H9 (cell line): Measurements from ENCODE around the gene SPRED2. TPM values are rescaled to one million over a fixed set of nuclear protein-coding genes. Genes with fewer than 3 reads are reported as not detected.

ENCODE experiments used
- DNase-seq: peaks from one replicate; pipeline ENCODE4 v3.0.0-alpha.2; 2017
- H2AFZ ChIP-seq: one replicate; pipeline ENCODE4 v1.6.1; 2013; ENCODE audit warnings: mild to moderate bottlenecking, low read length, control low read depth, moderate library complexity
- H2AK5ac ChIP-seq: 2 replicates; pipeline ENCODE4 v1.6.1; 2013; ENCODE audit warnings: low read length, control low read depth, mixed read lengths; ENCODE audit not compliant: insufficient read length
- H2BK120ac ChIP-seq: one replicate; pipeline ENCODE4 v1.6.1; 2013; ENCODE audit warnings: low read depth, mild to moderate bottlenecking, low read length, control low read depth, inconsistent platforms; ENCODE audit not compliant: poor library complexity, severe bottlenecking
- H2BK12ac ChIP-seq: 2 replicates; pipeline ENCODE4 v1.6.1; 2013; ENCODE audit warnings: low read length, control low read depth, mixed read lengths, low read depth; ENCODE audit not compliant: insufficient read length
- H2BK15ac ChIP-seq: 2 replicates; pipeline ENCODE4 v1.6.1; 2013; ENCODE audit warnings: low read depth, low read length, control low read depth
- H2BK20ac ChIP-seq: one replicate; pipeline ENCODE4 v1.6.1; 2013; ENCODE audit warnings: low read depth, mild to moderate bottlenecking, low read length, control low read depth, inconsistent platforms; ENCODE audit not compliant: poor library complexity, severe bottlenecking
- H2BK5ac ChIP-seq: 2 replicates; pipeline ENCODE4 v1.6.1; 2013; ENCODE audit warnings: low read length, control low read depth, mixed read lengths; ENCODE audit not compliant: insufficient read length
- H3K14ac ChIP-seq: 2 replicates; pipeline ENCODE4 v1.6.1; 2013; ENCODE audit warnings: low read length, control low read depth; ENCODE audit not compliant: insufficient read depth
- H3K18ac ChIP-seq: 2 replicates; pipeline ENCODE4 v1.6.1; 2013; ENCODE audit warnings: low read depth, mild to moderate bottlenecking, mixed read lengths, low read length, control low read depth; ENCODE audit not compliant: insufficient read length
- H3K23ac ChIP-seq: 2 replicates; pipeline ENCODE4 v1.6.1; 2013; ENCODE audit warnings: low read length, control low read depth, mixed read lengths, low read depth; ENCODE audit not compliant: insufficient read length
- H3K23me2 ChIP-seq: 2 replicates; pipeline ENCODE4 v1.6.1; 2013; ENCODE audit warnings: low read depth, mild to moderate bottlenecking, mixed read lengths, low read length, control low read depth; ENCODE audit not compliant: insufficient read length, poor library complexity, severe bottlenecking
- H3K27ac ChIP-seq: 2 replicates; pipeline ENCODE4 v1.5.1; 2013; ENCODE audit warnings: low read length, control low read depth, mixed read lengths, low read depth; ENCODE audit not compliant: insufficient read length
- H3K27me3 ChIP-seq: 2 replicates; pipeline ENCODE4 v1.6.1; 2013; ENCODE audit warnings: low read length, control low read depth, inconsistent platforms; ENCODE audit not compliant: insufficient read depth
- H3K4ac ChIP-seq: 2 replicates; pipeline ENCODE4 v1.6.1; 2013; ENCODE audit warnings: low read depth, mild to moderate bottlenecking, control low read depth, inconsistent platforms, low read length, moderate library complexity
- H3K4me1 ChIP-seq: 2 replicates; pipeline ENCODE4 v1.6.1; 2013; ENCODE audit warnings: low read length, control low read depth, inconsistent platforms; ENCODE audit not compliant: insufficient read depth
- H3K4me2 ChIP-seq: 2 replicates; pipeline ENCODE4 v1.6.1; 2013; ENCODE audit warnings: low read length, control low read depth, mixed read lengths; ENCODE audit not compliant: insufficient read length, insufficient read depth
- H3K56ac ChIP-seq: 2 replicates; pipeline ENCODE4 v1.6.1; 2013; ENCODE audit warnings: low read depth, mild to moderate bottlenecking, mixed read lengths, low read length, control low read depth; ENCODE audit not compliant: insufficient read length
- H3K79me1 ChIP-seq: 2 replicates; pipeline ENCODE4 v1.6.1; 2013; ENCODE audit warnings: low read depth, mild to moderate bottlenecking, moderate library complexity, low read length, control low read depth, inconsistent platforms; ENCODE audit not compliant: insufficient read depth, poor library complexity, severe bottlenecking
- H3K79me2 ChIP-seq: 2 replicates; pipeline ENCODE4 v1.6.1; 2013; ENCODE audit warnings: low read length, control low read depth, inconsistent platforms; ENCODE audit not compliant: insufficient read depth
- H3K9ac ChIP-seq: 2 replicates; pipeline ENCODE4 v1.6.1; 2013; ENCODE audit warnings: low read length, control low read depth, mixed read lengths; ENCODE audit not compliant: insufficient read length; ENCODE audit errors: extremely low read depth
- H3K9me3 ChIP-seq: one replicate; pipeline ENCODE4 v1.6.1; 2013; ENCODE audit warnings: low read depth, low read length, inconsistent platforms; ENCODE audit not compliant: control insufficient read depth
- H3T11ph ChIP-seq: one replicate; pipeline ENCODE4 v1.6.1; 2013; ENCODE audit warnings: mild to moderate bottlenecking, low read length, control low read depth, inconsistent platforms
- H4K20me1 ChIP-seq: one replicate; pipeline ENCODE4 v1.6.1; 2013; ENCODE audit not compliant: control insufficient read depth, insufficient read length, insufficient read depth
- H4K5ac ChIP-seq: 2 replicates; pipeline ENCODE4 v1.6.1; 2013; ENCODE audit warnings: low read depth, mild to moderate bottlenecking, mixed read lengths, low read length, control low read depth; ENCODE audit not compliant: insufficient read length
- H4K8ac ChIP-seq: replicated peaks from 2 replicates; pipeline ENCODE4 v1.6.1; 2013; ENCODE audit warnings: low read length, control low read depth, mixed read lengths, low read depth; ENCODE audit not compliant: insufficient read length
- H4K91ac ChIP-seq: 2 replicates; pipeline ENCODE4 v1.6.1; 2013; ENCODE audit warnings: low read depth, mild to moderate bottlenecking, moderate library complexity, mixed read lengths, low read length, control low read depth; ENCODE audit not compliant: insufficient read length
- H3K27ac Mint-ChIP-seq, 3 experiments: 2 replicates in 2 of 3; 3 replicates in 1 of 3; pipeline ENCODE4 v1.8.0; 2020 to 2021; ENCODE audit warnings: mixed read lengths in 3 of 3, mild to moderate bottlenecking in 1 of 3, moderate library complexity in 1 of 3
- H3K27me3 Mint-ChIP-seq: 2 replicates; pipeline ENCODE4 v1.8.0; 2021; ENCODE audit warnings: low read depth, mild to moderate bottlenecking, moderate library complexity, mixed read lengths
- H3K36me3 Mint-ChIP-seq, 3 experiments: 2 replicates in 2 of 3; 3 replicates in 1 of 3; pipeline ENCODE4 v1.8.0; 2020 to 2021; ENCODE audit warnings: low read depth in 3 of 3, mixed read lengths in 3 of 3; ENCODE audit not compliant: insufficient read depth in 1 of 3
- H3K4me1 Mint-ChIP-seq, 2 experiments: 2 replicates each; pipeline ENCODE4 v1.8.0; 2020; ENCODE audit warnings: mixed read lengths in 2 of 2
- H3K4me3 Mint-ChIP-seq, 2 experiments: 2 replicates in 1 of 2; 3 replicates in 1 of 2; pipeline ENCODE4 v1.8.0; 2020 to 2021; ENCODE audit warnings: mild to moderate bottlenecking in 2 of 2, mixed read lengths in 2 of 2, moderate library complexity in 1 of 2
- H3K9me3 Mint-ChIP-seq, 2 experiments: 2 replicates in 1 of 2; 3 replicates in 1 of 2; pipeline ENCODE4 v1.8.0; 2020; ENCODE audit warnings: mild to moderate bottlenecking in 2 of 2, mixed read lengths in 2 of 2, moderate library complexity in 1 of 2
- WGBS: extraction: QIAGEN DNeasy Blood & Tissue Kit; methylation state at CpG from one replicate; pipeline ENCODE4 v1.1.7; 2013; ENCODE audit warnings: missing lambda C conversion rate, low lambda C conversion rate, mixed read lengths; ENCODE audit not compliant: insufficient read length; ENCODE audit errors: extremely low coverage; 5-methylcytosine and 5-hydroxymethylcytosine counted together
- total RNA-seq: library from RNA; stranded (reverse); gene quantifications from 2 replicates; pipeline ENCODE4 v1.2.1, GENCODE V29; 2021
- TF ChIP-seq, protein P1 (sequence below): fragments of 200-600 bp; sonication (generic); conservative IDR thresholded peaks from 3 replicates; pipeline ENCODE4 v1.8.0; 2021; ENCODE audit warnings: antibody characterized with exemption, mild to moderate bottlenecking

SPRED2 gene
- total RNA-seq, 1 experiment from 2014 or later = 23.5 TPM

DNA sequence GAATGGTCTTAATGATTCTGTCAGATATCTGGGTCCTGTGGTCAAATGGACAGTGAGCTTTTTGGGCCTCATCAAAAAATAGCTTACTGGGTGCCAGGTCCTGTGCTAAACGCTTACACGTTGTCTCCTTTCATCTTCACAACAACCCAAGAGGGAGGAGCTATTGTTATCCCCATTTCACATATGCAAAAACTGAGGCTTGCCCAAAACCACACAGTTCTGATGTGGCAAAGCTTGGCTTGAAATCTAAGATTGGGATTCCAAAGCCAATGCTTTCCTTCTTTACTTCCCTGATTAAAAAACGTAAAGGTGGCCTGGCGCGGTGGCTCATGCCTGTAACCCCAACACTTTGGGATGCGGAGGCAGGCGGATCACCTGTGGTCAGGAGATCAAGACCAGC, 135.4 kb downstream of the SPRED2 start:
- Histone ChIP-seq H3T11ph (no peak overlapping the region), H3K79me2 (no peaks in the 10 kb centered on the region), H4K20me1 (no peaks in the 10 kb centered on the region), H3K4me1 (peaks cover 3% of the 10 kb centered on the region; the same call in 1 of the 2 replicates), H3K23me2 (no peaks in the 10 kb centered on the region), H3K27ac (no peak overlapping the region), H3K14ac (no peak overlapping the region), H3K18ac (no peak overlapping the region), H4K8ac (no peak overlapping the region), H3K23ac (no peak overlapping the region), H2BK15ac (no peak overlapping the region), H3K4me2 (no peak overlapping the region), H2BK120ac (no peak overlapping the region), H3K56ac (no peak overlapping the region), H3K9ac (no peak overlapping the region), H2AK5ac (no peak overlapping the region), H2BK5ac (no peak overlapping the region), H3K79me1 (no peaks in the 10 kb centered on the region), H2BK12ac (no peak overlapping the region), H4K91ac (no peak overlapping the region), H3K27me3 (no peaks in the 10 kb centered on the region), H2BK20ac (no peak overlapping the region), H3K4ac (no peak overlapping the region), H2AFZ (no peak overlapping the region), H3K9me3 (no peaks in the 10 kb centered on the region), H4K5ac (no peak overlapping the region)
- Mint-ChIP-seq H3K27me3 (peaks cover 65% of the 10 kb centered on the region), H3K4me3 (no peak overlapping the region), H3K36me3 (no peaks in the 10 kb centered on the region), H3K27ac (no peak overlapping the region), H3K9me3 (no peaks in the 10 kb centered on the region), H3K4me1 (peaks cover 23 to 32% of the 10 kb centered on the region in 2 experiments)
- TF ChIP-seq, protein P1, sequence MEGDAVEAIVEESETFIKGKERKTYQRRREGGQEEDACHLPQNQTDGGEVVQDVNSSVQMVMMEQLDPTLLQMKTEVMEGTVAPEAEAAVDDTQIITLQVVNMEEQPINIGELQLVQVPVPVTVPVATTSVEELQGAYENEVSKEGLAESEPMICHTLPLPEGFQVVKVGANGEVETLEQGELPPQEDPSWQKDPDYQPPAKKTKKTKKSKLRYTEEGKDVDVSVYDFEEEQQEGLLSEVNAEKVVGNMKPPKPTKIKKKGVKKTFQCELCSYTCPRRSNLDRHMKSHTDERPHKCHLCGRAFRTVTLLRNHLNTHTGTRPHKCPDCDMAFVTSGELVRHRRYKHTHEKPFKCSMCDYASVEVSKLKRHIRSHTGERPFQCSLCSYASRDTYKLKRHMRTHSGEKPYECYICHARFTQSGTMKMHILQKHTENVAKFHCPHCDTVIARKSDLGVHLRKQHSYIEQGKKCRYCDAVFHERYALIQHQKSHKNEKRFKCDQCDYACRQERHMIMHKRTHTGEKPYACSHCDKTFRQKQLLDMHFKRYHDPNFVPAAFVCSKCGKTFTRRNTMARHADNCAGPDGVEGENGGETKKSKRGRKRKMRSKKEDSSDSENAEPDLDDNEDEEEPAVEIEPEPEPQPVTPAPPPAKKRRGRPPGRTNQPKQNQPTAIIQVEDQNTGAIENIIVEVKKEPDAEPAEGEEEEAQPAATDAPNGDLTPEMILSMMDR = no peak
- DNase-seq = no peak
- no CpG with 5 or more reads among the region's 7 CpGs for WGBS
